Limb (tissue), 2 donors: Measurements from ENCODE around the gene SMYD2.
A peak's percentile ranks its signal among the peaks of the same experiment; 100 is the strongest.

Experiments used
- DNase-seq, 2 donors: peaks; one replicate each; pipeline ENCODE4 v3.0.0-alpha.2; 2016; ENCODE audit errors: extremely low spot score in 2 of 2

Gene SMYD2

GRCh38 chr1:214281021-214281719 lies at the start of gene SMYD2:
SMYD2 (plus strand) TSS chr1:214281159; CDS start chr1:214281255, 96 bp downstream.
- peak; percentile 69 to 87 for DNase-seq

- DNase-seq: no peak
These were observed 46.9 kb upstream of the SMYD2 start for GRCh38 chr1:214233856-214234634.

GRCh38 chr1:214234635-214235025 lies 46.3 kb upstream of the SMYD2 start:
- no peak for DNase-seq

- no peak for DNase-seq
These were observed 44.5 kb upstream of the SMYD2 start for GRCh38 chr1:214236477-214236876.

GRCh38 chr1:214241060-214241459 lies 39.9 kb upstream of the SMYD2 start:
- no peak for DNase-seq

- no peak for DNase-seq
These were observed 36.7 kb upstream of the SMYD2 start for GRCh38 chr1:214244252-214244651.

GRCh38 chr1:214244841-214245240 lies 36.1 kb upstream of the SMYD2 start:
- no peak for DNase-seq

GRCh38 chr1:214247501-214248041 lies 33.4 kb upstream of the SMYD2 start:
- no peak for DNase-seq

- DNase-seq: no peak
These were observed 32.5 kb upstream of the SMYD2 start for GRCh38 chr1:214248311-214249085.

GRCh38 chr1:214249651-214250050 lies 31.3 kb upstream of the SMYD2 start:
- DNase-seq: no peak

GRCh38 chr1:214251354-214251753 lies 29.6 kb upstream of the SMYD2 start:
- DNase-seq: no peak

GRCh38 chr1:214255509-214255908 lies 25.4 kb upstream of the SMYD2 start:
- DNase-seq: no peak

GRCh38 chr1:214259353-214259977 lies 21.5 kb upstream of the SMYD2 start:
- no peak for DNase-seq

GRCh38 chr1:214260561-214261205 lies 20.3 kb upstream of the SMYD2 start:
- no peak for DNase-seq

- DNase-seq: peak; percentile 86 to 90
These were observed 19.5 kb upstream of the SMYD2 start for GRCh38 chr1:214261206-214262123.

GRCh38 chr1:214264196-214264595 lies 16.8 kb upstream of the SMYD2 start:
- no peak for DNase-seq

GRCh38 chr1:214264976-214265375 lies 16.0 kb upstream of the SMYD2 start:
- DNase-seq: no peak

GRCh38 chr1:214270097-214270650 lies 10.8 kb upstream of the SMYD2 start:
- no peak for DNase-seq

- DNase-seq: no peak
These were observed 9.6 kb upstream of the SMYD2 start for GRCh38 chr1:214271174-214271858.
